IPS-20b (cell line): ENCODE data around the gene MIF.
A peak's percentile ranks its signal among the peaks of the same experiment; 100 is the strongest.

Experiments
- H3K27ac ChIP-seq: one replicate; pipeline ENCODE4 v1.5.1; 2013; ENCODE audit warnings: low read length
- H3K27me3 ChIP-seq: 2 replicates; pipeline ENCODE4 v1.6.1; 2013; ENCODE audit warnings: mild to moderate bottlenecking, low read length, inconsistent platforms; ENCODE audit not compliant: insufficient read depth
- H3K36me3 ChIP-seq: 2 replicates; pipeline ENCODE4 v1.6.1; 2013; ENCODE audit warnings: low read depth, mild to moderate bottlenecking, inconsistent platforms, low read length, moderate library complexity; ENCODE audit not compliant: insufficient read depth
- H3K4me1 ChIP-seq: 2 replicates; pipeline ENCODE4 v1.6.1; 2013; ENCODE audit warnings: mild to moderate bottlenecking, control low read depth, inconsistent platforms, low read length, moderate library complexity; ENCODE audit not compliant: insufficient read depth
- H3K4me3 ChIP-seq: 2 replicates; pipeline ENCODE4 v1.5.1; 2013; ENCODE audit warnings: mild to moderate bottlenecking, low read length, inconsistent platforms
- H3K9ac ChIP-seq: 2 replicates; pipeline ENCODE4 v1.6.1; 2013; ENCODE audit warnings: low read depth, mild to moderate bottlenecking, inconsistent platforms, low read length, moderate library complexity
- H3K9me3 ChIP-seq: 2 replicates; pipeline ENCODE4 v1.6.1; 2013; ENCODE audit warnings: mild to moderate bottlenecking, low read depth, low read length, inconsistent platforms; ENCODE audit not compliant: insufficient read depth

Gene MIF

GRCh38 chr22:23882370-23882769 lies 11.8 kb upstream of the MIF start:
- H3K36me3 ChIP-seq: peaks cover 3% of the 10 kb centered on the region; the same call in 1 of the 2 replicates
- H3K27me3 ChIP-seq: no peaks in the 10 kb centered on the region
- H3K9ac ChIP-seq: no peak overlapping the region

GRCh38 chr22:23883658-23884057 lies 10.5 kb upstream of the MIF start:
- H3K9ac ChIP-seq: no peak overlapping the region
- H3K36me3 ChIP-seq: peaks cover 3% of the 10 kb centered on the region; the same call in 1 of the 2 replicates
- H3K27me3 ChIP-seq: no peaks in the 10 kb centered on the region
- H3K4me1 ChIP-seq: 0 out of 2 replicates have a peak, but pooled peaks cover 2% of the 10 kb centered on the region
- H3K27ac ChIP-seq: no peak overlapping the region
- H3K4me3 ChIP-seq: no peak overlapping the region
- H3K9me3 ChIP-seq: no peaks in the 10 kb centered on the region

More at GRCh38 chr22:23882370-23882769, 11.8 kb upstream of the MIF start:
- no peak overlapping the region for H3K4me3 ChIP-seq
- H3K4me1 ChIP-seq: no peaks in the 10 kb centered on the region
- no peaks in the 10 kb centered on the region for H3K9me3 ChIP-seq
- H3K27ac ChIP-seq: no peak overlapping the region

- Histone ChIP-seq H3K4me1 (0 out of 2 replicates have a peak, but pooled peaks cover 2% of the 10 kb centered on the region), H3K9ac (no peak overlapping the region), H3K9me3 (no peaks in the 10 kb centered on the region), H3K4me3 (no peak overlapping the region), H3K27ac (no peak overlapping the region), H3K27me3 (no peaks in the 10 kb centered on the region), H3K36me3 (peaks cover 3% of the 10 kb centered on the region; the same call in 1 of the 2 replicates)
Measured at GRCh38 chr22:23884140-23884539, 10.0 kb upstream of the MIF start.

GRCh38 chr22:23888615-23889401 lies 5.4 kb upstream of the MIF start:
- no peak overlapping the region for H3K27ac ChIP-seq
- H3K4me3 ChIP-seq: no peak overlapping the region
- H3K9me3 ChIP-seq: peaks cover 7% of the 10 kb centered on the region
- H3K9ac ChIP-seq: no peak overlapping the region; the same call in 1 of the 2 replicates
- H3K36me3 ChIP-seq: no peaks in the 10 kb centered on the region
- H3K27me3 ChIP-seq: no peaks in the 10 kb centered on the region
- peaks cover 11% of the 10 kb centered on the region for H3K4me1 ChIP-seq

GRCh38 chr22:23889620-23890019 lies 4.6 kb upstream of the MIF start:
- H3K36me3 ChIP-seq: no peaks in the 10 kb centered on the region
- no peak overlapping the region for H3K27ac ChIP-seq
- peaks cover 7% of the 10 kb centered on the region for H3K9me3 ChIP-seq
- peaks cover 11% of the 10 kb centered on the region for H3K4me1 ChIP-seq
- H3K27me3 ChIP-seq: no peaks in the 10 kb centered on the region
- H3K4me3 ChIP-seq: no peak overlapping the region
- no peak overlapping the region for H3K9ac ChIP-seq

- no peak overlapping the region for H3K9ac ChIP-seq
- peaks cover 17% of the 10 kb centered on the region for H3K4me1 ChIP-seq
- no peak overlapping the region for H3K27ac ChIP-seq
- peaks cover 7% of the 10 kb centered on the region for H3K9me3 ChIP-seq
- no peak overlapping the region for H3K4me3 ChIP-seq
- H3K36me3 ChIP-seq: peaks cover 20% of the 10 kb centered on the region
- no peaks in the 10 kb centered on the region for H3K27me3 ChIP-seq
Measured at GRCh38 chr22:23891726-23892125, 2.5 kb upstream of the MIF start.

- Histone ChIP-seq H3K9ac (no peak overlapping the region), H3K27ac (no peak overlapping the region), H3K27me3 (no peaks in the 10 kb centered on the region), H3K4me3 (no peak overlapping the region), H3K4me1 (peaks cover 17% of the 10 kb centered on the region), H3K36me3 (peaks cover 24% of the 10 kb centered on the region), H3K9me3 (peaks cover 7% of the 10 kb centered on the region)
Measured at GRCh38 chr22:23892130-23892529, 2.1 kb upstream of the MIF start.

GRCh38 chr22:23892706-23893105 lies 1.5 kb upstream of the MIF start:
- Histone ChIP-seq H3K27me3 (no peaks in the 10 kb centered on the region), H3K4me3 (no peak overlapping the region), H3K9me3 (peaks cover 7% of the 10 kb centered on the region), H3K9ac (no peak overlapping the region), H3K4me1 (peaks cover 17% of the 10 kb centered on the region), H3K36me3 (peaks cover 29% of the 10 kb centered on the region), H3K27ac (no peak overlapping the region)

- Histone ChIP-seq H3K9me3 (peaks cover 7% of the 10 kb centered on the region), H3K4me1 (peaks cover 17% of the 10 kb centered on the region), H3K4me3 (peak overlapping the region; percentile 92), H3K36me3 (peaks cover 32% of the 10 kb centered on the region), H3K27me3 (no peaks in the 10 kb centered on the region), H3K27ac (peak overlapping the region; percentile 3), H3K9ac (peak overlapping the region; percentile 79; the same call in 1 of the 2 replicates)
Measured at GRCh38 chr22:23893121-23893944, 850 bp upstream of the MIF start.

GRCh38 chr22:23894710-23895598 lies 771 bp downstream of the MIF start:
- Histone ChIP-seq H3K4me1 (peaks cover 15% of the 10 kb centered on the region), H3K27ac (peak overlapping the region; percentile 90), H3K27me3 (no peaks in the 10 kb centered on the region), H3K9ac (peak overlapping the region; percentile 97), H3K4me3 (peak overlapping the region; percentile 92), H3K36me3 (peaks cover 32% of the 10 kb centered on the region), H3K9me3 (peaks cover 12% of the 10 kb centered on the region)

GRCh38 chr22:23895599-23896144 lies 1.5 kb downstream of the MIF start:
- Histone ChIP-seq H3K27me3 (no peaks in the 10 kb centered on the region), H3K4me1 (peaks cover 15% of the 10 kb centered on the region), H3K9ac (peak overlapping the region; percentile 97; the same call in 1 of the 2 replicates), H3K36me3 (peaks cover 32% of the 10 kb centered on the region), H3K4me3 (peak overlapping the region; percentile 92), H3K27ac (peak overlapping the region; percentile 90), H3K9me3 (peaks cover 15% of the 10 kb centered on the region)
